Mesodermal cell (in vitro differentiated cells): ENCODE measurements around the gene CMIP.

Source experiments
- H3K27ac ChIP-seq: 2 replicates; pipeline ENCODE4 v1.7.0; 2013; ENCODE audit warnings: mild to moderate bottlenecking, low read depth, low read length, moderate library complexity; ENCODE audit not compliant: severe bottlenecking
- H3K36me3 ChIP-seq: 2 replicates; pipeline ENCODE4 v1.7.1; 2013; ENCODE audit warnings: mild to moderate bottlenecking, low read length, moderate library complexity; ENCODE audit not compliant: control insufficient read depth, insufficient read depth
- H3K4me1 ChIP-seq: one replicate; pipeline ENCODE4 v1.7.1; 2013; ENCODE audit warnings: mild to moderate bottlenecking, low read length; ENCODE audit not compliant: insufficient read depth, control insufficient read depth, poor library complexity, severe bottlenecking
- H3K4me3 ChIP-seq: 2 replicates; pipeline ENCODE4 v1.7.0; 2013; ENCODE audit warnings: low read length, control low read depth, mild to moderate bottlenecking; ENCODE audit not compliant: insufficient read depth, poor library complexity, severe bottlenecking; ENCODE audit errors: extremely low read depth
- H3K9me3 ChIP-seq: 2 replicates; pipeline ENCODE4 v1.7.1; 2013; ENCODE audit warnings: mild to moderate bottlenecking, low read length, moderate library complexity; ENCODE audit not compliant: control insufficient read depth
- WGBS, 2 experiments: methylation state at CpG; one replicate each; pipeline ENCODE4 v1.1.5; 2013; ENCODE audit warnings: missing lambda C conversion rate in 2 of 2; ENCODE audit not compliant: insufficient coverage in 2 of 2; 5-methylcytosine and 5-hydroxymethylcytosine counted together

Gene CMIP

GRCh38 chr16:81658373-81658772 is 213.8 kb downstream of the CMIP start:
- Histone ChIP-seq H3K27ac (no peak overlapping the region), H3K4me3 (no peak overlapping the region), H3K36me3 (peaks cover 90% of the 10 kb centered on the region), H3K4me1 (peaks cover 3% of the 10 kb centered on the region), H3K9me3 (no peaks in the 10 kb centered on the region)
- WGBS, 2 experiments = 87 to 95% methylated on average over 3 to 4 of the region's 4 CpGs

GRCh38 chr16:81659249-81659648 is 214.6 kb downstream of the CMIP start:
- no peak overlapping the region for H3K4me3 ChIP-seq
- H3K9me3 ChIP-seq = no peaks in the 10 kb centered on the region
- no peak overlapping the region for H3K27ac ChIP-seq
- H3K4me1 ChIP-seq = peaks cover 3% of the 10 kb centered on the region
- peaks cover 92% of the 10 kb centered on the region for H3K36me3 ChIP-seq
- 100% methylated on average over 2 of the region's 2 CpGs for WGBS, 2 experiments

GRCh38 chr16:81661082-81661481 is 216.5 kb downstream of the CMIP start:
- H3K4me3 ChIP-seq = no peak overlapping the region
- no peak overlapping the region for H3K27ac ChIP-seq
- no peaks in the 10 kb centered on the region for H3K4me1 ChIP-seq
- WGBS, 2 experiments = 94 to 97% methylated on average over 13 of the region's 14 CpGs
- H3K9me3 ChIP-seq = no peaks in the 10 kb centered on the region
- peaks cover 95% of the 10 kb centered on the region for H3K36me3 ChIP-seq

- WGBS, 2 experiments = 96% methylated on average over 12 to 14 of the region's 14 CpGs
- peaks cover 76% of the 10 kb centered on the region for H3K36me3 ChIP-seq
Measured at GRCh38 chr16:81664153-81664552, 219.5 kb downstream of the CMIP start.

GRCh38 chr16:81665588-81665987 is 221.0 kb downstream of the CMIP start:
- Histone ChIP-seq H3K4me3 (no peak overlapping the region), H3K36me3 (peaks cover 74% of the 10 kb centered on the region), H3K4me1 (no peaks in the 10 kb centered on the region), H3K27ac (no peak overlapping the region), H3K9me3 (no peaks in the 10 kb centered on the region)
- 96 to 100% methylated on average over 2 of the region's 4 CpGs for WGBS, 2 experiments

More at GRCh38 chr16:81664153-81664552, 219.5 kb downstream of the CMIP start:
- H3K27ac ChIP-seq = no peak overlapping the region
- no peaks in the 10 kb centered on the region for H3K9me3 ChIP-seq
- H3K4me3 ChIP-seq = no peak overlapping the region
- H3K4me1 ChIP-seq = no peaks in the 10 kb centered on the region

- Histone ChIP-seq H3K36me3 (peaks cover 74% of the 10 kb centered on the region), H3K4me1 (no peaks in the 10 kb centered on the region), H3K4me3 (no peak overlapping the region), H3K27ac (no peak overlapping the region), H3K9me3 (no peaks in the 10 kb centered on the region)
- 89 to 96% methylated on average over 3 to 4 of the region's 7 CpGs for WGBS, 2 experiments
Measured at GRCh38 chr16:81666113-81666512, 221.5 kb downstream of the CMIP start.

GRCh38 chr16:81668243-81669097 is 223.9 kb downstream of the CMIP start:
- H3K36me3 ChIP-seq = peaks cover 69% of the 10 kb centered on the region
- no peak overlapping the region for H3K4me3 ChIP-seq
- no peaks in the 10 kb centered on the region for H3K4me1 ChIP-seq
- 89 to 97% methylated on average over 21 to 23 of the region's 23 CpGs for WGBS, 2 experiments
- peak overlapping the region; percentile 72 for H3K27ac ChIP-seq
- no peaks in the 10 kb centered on the region for H3K9me3 ChIP-seq

- no peak overlapping the region for H3K27ac ChIP-seq
- H3K9me3 ChIP-seq = no peaks in the 10 kb centered on the region
- no peak overlapping the region for H3K4me3 ChIP-seq
- H3K36me3 ChIP-seq = peaks cover 69% of the 10 kb centered on the region
- 92 to 94% methylated on average over 23 of the region's 23 CpGs for WGBS, 2 experiments
- H3K4me1 ChIP-seq = no peaks in the 10 kb centered on the region
Measured at GRCh38 chr16:81669473-81670350, 225.1 kb downstream of the CMIP start.

- Histone ChIP-seq H3K36me3 (peaks cover 61% of the 10 kb centered on the region), H3K4me3 (no peak overlapping the region), H3K4me1 (no peaks in the 10 kb centered on the region), H3K9me3 (no peaks in the 10 kb centered on the region), H3K27ac (no peak overlapping the region)
- WGBS, 2 experiments = 97 to 99% methylated on average over 9 of the region's 14 CpGs
Measured at GRCh38 chr16:81671738-81672597, 227.4 kb downstream of the CMIP start.

- Histone ChIP-seq H3K4me3 (no peak overlapping the region), H3K27ac (no peak overlapping the region), H3K4me1 (no peaks in the 10 kb centered on the region), H3K36me3 (peaks cover 67% of the 10 kb centered on the region), H3K9me3 (no peaks in the 10 kb centered on the region)
- 100% methylated on average over 6 of the region's 7 CpGs for WGBS, 2 experiments
Measured at GRCh38 chr16:81673432-81673831, 228.8 kb downstream of the CMIP start.
